Lung (tissue), 12 donors: Measurements from ENCODE around the gene STX10. TPM values are rescaled to one million over a fixed set of nuclear protein-coding genes. Genes with fewer than 3 reads are reported as not detected.

Experiments
- ATAC-seq: fragments of 200-7000 bp; cut with Tn5 transposase; one replicate; pipeline ENCODE4 v1.9.1; 2020; ENCODE audit warnings: moderate number of reproducible peaks; ENCODE audit not compliant: insufficient read depth, low FRiP score
- DNase-seq, 3 donors: peaks; one replicate each; pipeline ENCODE4 v3.0.0-alpha.2; 2013 to 2017
- H3K27ac ChIP-seq, 2 donors: one replicate each; pipeline ENCODE4 v1.5.1; 2013; ENCODE audit warnings: mild to moderate bottlenecking in 2 of 2, moderate library complexity in 2 of 2, control low read depth in 1 of 2, inconsistent platforms in 1 of 2, low read depth in 1 of 2, low read length in 1 of 2
- H3K27me3 ChIP-seq, 3 donors: one replicate each; pipeline ENCODE4 v1.5.1; 2013; ENCODE audit warnings: low read length in 2 of 3; ENCODE audit not compliant: control insufficient read depth in 3 of 3, insufficient read depth in 3 of 3
- H3K36me3 ChIP-seq, 4 donors: one replicate each; pipeline ENCODE4 v1.5.1; 2013; ENCODE audit warnings: low read length in 4 of 4, mild to moderate bottlenecking in 1 of 4, moderate library complexity in 1 of 4; ENCODE audit not compliant: control insufficient read depth in 4 of 4, insufficient read depth in 4 of 4
- H3K4me1 ChIP-seq, 5 donors: one replicate each; pipeline ENCODE4 v1.5.1; 2013; ENCODE audit warnings: low read length in 5 of 5, mild to moderate bottlenecking in 2 of 5, moderate library complexity in 1 of 5; ENCODE audit not compliant: control insufficient read depth in 5 of 5, insufficient read depth in 5 of 5
- H3K4me3 ChIP-seq: one replicate; pipeline ENCODE4 v1.5.1; 2013; ENCODE audit warnings: mild to moderate bottlenecking, control low read depth, moderate library complexity
- H3K9ac ChIP-seq, 2 donors: one replicate each; pipeline ENCODE4 v1.5.1; 2013; ENCODE audit warnings: low read length in 2 of 2, control low read depth in 1 of 2; ENCODE audit not compliant: insufficient read depth in 1 of 2
- H3K9me3 ChIP-seq, 4 donors: one replicate each; pipeline ENCODE4 v1.5.1; 2013; ENCODE audit warnings: low read length in 3 of 4, mild to moderate bottlenecking in 1 of 4, moderate library complexity in 1 of 4; ENCODE audit not compliant: control insufficient read depth in 4 of 4, insufficient read depth in 3 of 4
- CTCF ChIP-seq: IDR thresholded peaks from 2 replicates; pipeline ENCODE4 v1.5.1; 2012; ENCODE audit warnings: mild to moderate bottlenecking; ENCODE audit errors: control extremely low read depth, extremely low read depth
- WGBS, 2 donors: extraction: QIAGEN DNeasy Blood & Tissue Kit; methylation state at CpG; one replicate each; pipeline ENCODE4 v1.1.7; 2013; 5-methylcytosine and 5-hydroxymethylcytosine counted together
- polyA plus RNA-seq, 2 donors: library from polyadenylated mRNA; stranded (reverse); fragments of 200-250 nt; gene quantifications; one replicate each; pipeline ENCODE4 v1.2.1, GENCODE V29; 2013
- total RNA-seq, 2 donors: library from RNA; depleted of rRNA in 1 of 2; stranded (reverse); fragments of >200 nt in 1 of 2; gene quantifications; one replicate each; pipeline ENCODE4 v1.2.1, GENCODE V29; 2014 to 2021
- donor health status: control.
- donor health status: control.
- donor health status: Bipolar disorder and iron deficiency.
- donor health status: healthy.
- donor health status: DM: yes; HTN: yes; CAD: no.

Gene STX10
- total and polyA plus RNA-seq, 4 donors, result 45.8 to 136 (median 111) TPM

- ATAC-seq (no peak), DNase-seq (no peak)
- no peak for TF ChIP-seq CTCF
- no peak overlapping the region for H3K27ac ChIP-seq
- H3K36me3 ChIP-seq, result no peaks in the 10 kb centered on the region
- H3K4me1 ChIP-seq, result peaks cover 5 to 39% (median 7%) of the 10 kb centered on the region in 5 donors
- WGBS, 2 donors, result 95 to 98% methylated on average over 3 of the region's 3 CpGs
- H3K9ac ChIP-seq, result no peak overlapping the region
- no peak overlapping the region for H3K4me3 ChIP-seq
- H3K9me3 ChIP-seq, result no peaks in the 10 kb centered on the region
- H3K27me3 ChIP-seq, result no peaks in the 10 kb centered on the region
Measured at GRCh38 chr19:13159713-13160112, 9.5 kb upstream of the STX10 start.

GRCh38 chr19:13155472-13156359 lies 5.5 kb upstream of the STX10 start:
- Histone ChIP-seq H3K9me3 (no peaks in the 10 kb centered on the region), H3K9ac (peak overlapping the region; percentile 30 to 53), H3K4me1 (peaks cover 0 to 16% (median 0%) of the 10 kb centered on the region in 5 donors), H3K4me3 (peak overlapping the region; percentile 95), H3K27me3 (no peaks in the 10 kb centered on the region), H3K27ac (peak overlapping the region; percentile 88 to 98), H3K36me3 (peaks cover 0 to 15% (median 0%) of the 10 kb centered on the region in 4 donors)
- no peak for TF ChIP-seq CTCF
- ATAC-seq (no peak), DNase-seq (peak; percentile 74 to 84 (median 75))
- 2 to 5% methylated on average over 52 to 55 of the region's 55 CpGs for WGBS, 2 donors

GRCh38 chr19:13154911-13155471 lies 4.8 kb upstream of the STX10 start:
- Histone ChIP-seq H3K9ac (peak overlapping the region; percentile 45 to 91), H3K4me3 (peak overlapping the region; percentile 95), H3K27me3 (no peaks in the 10 kb centered on the region), H3K27ac (peak overlapping the region; percentile 88 to 98), H3K36me3 (peaks cover 0 to 15% (median 0%) of the 10 kb centered on the region in 4 donors), H3K9me3 (no peaks in the 10 kb centered on the region), H3K4me1 (peaks cover 0 to 16% (median 0%) of the 10 kb centered on the region in 5 donors)
- DNase-seq (peak; percentile 89 to 92 (median 91)), ATAC-seq (no peak)
- WGBS, 2 donors, result 1 to 2% methylated on average over 24 of the region's 24 CpGs
- TF ChIP-seq CTCF, result no peak
